ENCODE data around the gene POFUT1. TPM values are rescaled to one million over a fixed set of nuclear protein-coding genes. Genes with fewer than 3 reads are reported as not detected.
"Not testable (repeated sequence)": the region's sequence is repeated elsewhere in the genome, so short reads cannot be mapped to it uniquely, and the experiment has no call there.

POFUT1 gene
- total and polyA plus RNA-seq, 2 donors (not counting 3 experiments of a cell fraction or from before 2014, with no cell fraction given), result 29.0 to 51.4 TPM

DNA sequence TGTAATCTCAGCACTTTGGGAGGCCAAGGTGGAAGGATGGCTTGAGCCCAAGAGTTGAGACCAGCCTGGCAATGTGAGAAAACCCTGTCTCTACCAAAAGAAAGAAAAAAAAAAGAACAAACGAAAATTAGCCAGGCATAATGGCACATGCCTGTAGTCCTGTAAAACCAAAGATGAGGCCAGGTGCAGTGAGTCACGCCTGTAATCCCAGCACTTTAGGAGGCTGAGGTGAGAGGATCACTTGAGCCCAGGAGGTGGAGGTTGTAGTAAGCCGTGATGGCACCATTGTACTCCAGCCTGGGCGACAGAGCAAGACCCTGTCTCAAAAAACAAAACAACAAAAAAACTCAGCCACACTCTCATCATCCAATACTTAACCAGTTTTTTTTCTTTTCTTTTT lies 37.3 kb downstream of the POFUT1 start:
- intact Hi-C loops (cut with micrococcal nuclease), result no loop called here
- Histone ChIP-seq H3K9me3 (replicated peaks; ENCODE audit: control insufficient read depth, insufficient read depth, low read length) (no peaks in the 10 kb centered on the region), H3K36me3 (ENCODE audit: control insufficient read depth in 2 of 2, extremely low read depth in 1 of 2, insufficient read depth in 2 of 2, low read length in 2 of 2) (no peaks in the 10 kb centered on the region), H2AFZ (ENCODE audit: low read depth, low read length) (no peak overlapping the region), H3K9me1 (replicated peaks; ENCODE audit: control insufficient read depth, extremely low read depth, insufficient read depth, low read length) (no peaks in the 10 kb centered on the region), H3K9ac (replicated peaks; ENCODE audit: extremely low read depth, insufficient read depth, low read length) (no peak overlapping the region), H3K4me3 (replicated peaks in 1 of 3; ENCODE audit: insufficient read depth in 1 of 3, low read depth in 1 of 3, low read length in 3 of 3) (no peak overlapping the region), H3K4me2 (ENCODE audit: insufficient read depth, low read length) (no peak overlapping the region), H3K27ac (ENCODE audit: insufficient read depth, low read depth, low read length) (no peak overlapping the region), H3K79me2 (ENCODE audit: control insufficient read depth, insufficient read depth, low read length) (no peaks in the 10 kb centered on the region), H3K27me3 (ENCODE audit: control insufficient read depth in 2 of 2, insufficient read depth in 2 of 2, low read length in 2 of 2) (no peaks in the 10 kb centered on the region), H4K20me1 (replicated peaks; ENCODE audit: control insufficient read depth, extremely low read depth, insufficient read depth, low read length) (no peaks in the 10 kb centered on the region), H3K4me1 (ENCODE audit: control insufficient read depth, extremely low read depth, insufficient read depth, low read length) (no peaks in the 10 kb centered on the region)
- POLR2A ChIA-PET, result no interaction called here
- no TSS peak for BruUV-seq (replicated peaks)
- no peak for DNase-seq (ENCODE audit: low read depth, low spot score)
- dilution Hi-C loops (cut with MboI; ENCODE audit: extremely low pct_ligation_motif_present, low sequenced_read_pairs), result no loop called here
- TF ChIP-seq, protein P1, sequence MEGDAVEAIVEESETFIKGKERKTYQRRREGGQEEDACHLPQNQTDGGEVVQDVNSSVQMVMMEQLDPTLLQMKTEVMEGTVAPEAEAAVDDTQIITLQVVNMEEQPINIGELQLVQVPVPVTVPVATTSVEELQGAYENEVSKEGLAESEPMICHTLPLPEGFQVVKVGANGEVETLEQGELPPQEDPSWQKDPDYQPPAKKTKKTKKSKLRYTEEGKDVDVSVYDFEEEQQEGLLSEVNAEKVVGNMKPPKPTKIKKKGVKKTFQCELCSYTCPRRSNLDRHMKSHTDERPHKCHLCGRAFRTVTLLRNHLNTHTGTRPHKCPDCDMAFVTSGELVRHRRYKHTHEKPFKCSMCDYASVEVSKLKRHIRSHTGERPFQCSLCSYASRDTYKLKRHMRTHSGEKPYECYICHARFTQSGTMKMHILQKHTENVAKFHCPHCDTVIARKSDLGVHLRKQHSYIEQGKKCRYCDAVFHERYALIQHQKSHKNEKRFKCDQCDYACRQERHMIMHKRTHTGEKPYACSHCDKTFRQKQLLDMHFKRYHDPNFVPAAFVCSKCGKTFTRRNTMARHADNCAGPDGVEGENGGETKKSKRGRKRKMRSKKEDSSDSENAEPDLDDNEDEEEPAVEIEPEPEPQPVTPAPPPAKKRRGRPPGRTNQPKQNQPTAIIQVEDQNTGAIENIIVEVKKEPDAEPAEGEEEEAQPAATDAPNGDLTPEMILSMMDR (IDR thresholded peaks at IDR 0.05; ENCODE audit: extremely low read depth in 1 of 2, insufficient read depth in 1 of 2, low read depth in 1 of 2, low read length in 2 of 2), result no peak
- TF ChIP-seq GATA2 (IDR thresholded peaks at IDR 0.05; ENCODE audit: insufficient read depth, insufficient read length, low read depth, low read length) (no peak), MYC (IDR thresholded peaks at IDR 0.05; ENCODE audit: low read depth, low read length) (no peak), POLR2A (IDR thresholded peaks at IDR 0.05; ENCODE audit: low read depth, low read length) (no peak)
- TF ChIP-seq, protein P2, sequence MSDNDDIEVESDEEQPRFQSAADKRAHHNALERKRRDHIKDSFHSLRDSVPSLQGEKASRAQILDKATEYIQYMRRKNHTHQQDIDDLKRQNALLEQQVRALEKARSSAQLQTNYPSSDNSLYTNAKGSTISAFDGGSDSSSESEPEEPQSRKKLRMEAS (IDR thresholded peaks at IDR 0.05; ENCODE audit: insufficient read depth, insufficient read length), result no peak
- CTCF ChIA-PET, result no interaction called here
- no peak for FAIRE-seq

- H3K4me3 ChIP-seq (replicated peaks in 1 of 3; ENCODE audit: insufficient read depth in 1 of 3, low read depth in 1 of 3, low read length in 3 of 3); H3K79me2 ChIP-seq (ENCODE audit: control insufficient read depth, insufficient read depth, low read length); H3K27ac ChIP-seq (ENCODE audit: insufficient read depth, low read depth, low read length); intact Hi-C loops (cut with micrococcal nuclease); H3K27me3 ChIP-seq (ENCODE audit: control insufficient read depth in 2 of 2, insufficient read depth in 2 of 2, low read length in 2 of 2); DNase-seq (ENCODE audit: low read depth, low spot score); H3K9me3 ChIP-seq (replicated peaks; ENCODE audit: control insufficient read depth, insufficient read depth, low read length); H4K20me1 ChIP-seq (replicated peaks; ENCODE audit: control insufficient read depth, extremely low read depth, insufficient read depth, low read length); dilution Hi-C loops (cut with MboI; ENCODE audit: extremely low pct_ligation_motif_present, low sequenced_read_pairs); H3K4me2 ChIP-seq (ENCODE audit: insufficient read depth, low read length); H3K4me1 ChIP-seq (ENCODE audit: control insufficient read depth, extremely low read depth, insufficient read depth, low read length); H3K9me1 ChIP-seq (replicated peaks; ENCODE audit: control insufficient read depth, extremely low read depth, insufficient read depth, low read length); POLR2A ChIA-PET; H3K9ac ChIP-seq (replicated peaks; ENCODE audit: extremely low read depth, insufficient read depth, low read length); H3K36me3 ChIP-seq (ENCODE audit: control insufficient read depth in 2 of 2, extremely low read depth in 1 of 2, insufficient read depth in 2 of 2, low read length in 2 of 2); H2AFZ ChIP-seq (ENCODE audit: low read depth, low read length); BruUV-seq (replicated peaks); FAIRE-seq: not testable (repeated sequence)
- CTCF ChIA-PET, result interaction anchor here (1.0 kb wide), 1 partner anchor 14 kb away, joined by 3 read pairs; no protein-coding TSS in a partner anchor
These were observed 38.5 kb downstream of the POFUT1 start for GRCh38 chr20:32246208-32246607.
